ENCODE results near the gene EVX2. TPM values are rescaled to one million over a fixed set of nuclear protein-coding genes. Genes with fewer than 3 reads are reported as not detected.

Gene EVX2
- total RNA-seq, 4 donors from 2014 or later = 0.28 TPM; not detected in 3

DNA sequence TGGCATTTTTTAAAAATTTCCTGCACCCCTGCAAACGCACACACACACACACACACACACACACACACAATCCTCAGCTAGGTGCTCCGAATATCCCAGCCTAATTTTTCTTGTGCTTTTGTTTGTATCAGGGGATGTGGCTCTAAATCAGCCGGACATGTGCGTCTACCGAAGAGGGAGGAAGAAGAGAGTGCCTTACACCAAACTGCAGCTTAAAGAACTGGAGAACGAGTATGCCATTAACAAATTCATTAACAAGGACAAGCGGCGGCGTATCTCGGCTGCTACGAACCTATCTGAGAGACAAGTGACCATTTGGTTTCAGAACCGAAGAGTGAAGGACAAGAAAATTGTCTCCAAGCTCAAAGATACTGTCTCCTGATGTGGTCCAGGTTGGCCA, 10.6 kb upstream of the EVX2 start:
- peaks cover 0 to 21% of the 10 kb centered on the region in 2 donors for H3K4me1 ChIP-seq
- no peak overlapping the region for H3K4me3 ChIP-seq
- peaks cover 65 to 93% of the 10 kb centered on the region in 2 donors for H3K27me3 ChIP-seq
- no peak for TF ChIP-seq CTCF (IDR thresholded peaks at IDR 0.05)
- no peak for TF ChIP-seq POLR2A (IDR thresholded peaks at IDR 0.05)
- no peaks in the 10 kb centered on the region for H3K9me3 ChIP-seq
- intact Hi-C loops (cut with DNase I; ENCODE audit: low total_unique reads) = no loop called here
- no peaks in the 10 kb centered on the region for H3K36me3 ChIP-seq
- H3K27ac ChIP-seq = no peak overlapping the region
- no peak for DNase-seq

DNA sequence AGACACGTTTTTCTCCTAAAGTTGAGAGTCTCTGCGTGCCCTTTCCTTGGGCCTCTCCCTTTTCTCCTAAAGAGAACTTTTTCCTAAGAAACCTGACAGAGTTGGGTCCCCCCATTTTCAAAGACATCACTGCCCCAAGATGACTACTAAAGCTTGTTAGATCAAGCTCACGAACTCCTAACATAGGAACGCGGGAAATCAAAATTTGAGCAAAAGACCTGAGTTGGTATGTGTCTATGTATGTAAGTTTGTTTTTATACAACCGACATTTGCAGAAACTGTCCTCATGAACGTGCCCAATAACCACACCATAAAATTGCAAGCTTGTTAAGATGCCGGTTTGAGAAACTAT, 10.1 kb upstream of the EVX2 start:
- TF ChIP-seq POLR2A (IDR thresholded peaks at IDR 0.05) = no peak
- no peak for TF ChIP-seq CTCF (IDR thresholded peaks at IDR 0.05)
- intact Hi-C loops (cut with DNase I; ENCODE audit: low total_unique reads) = no loop called here
- Histone ChIP-seq H3K27me3 (peaks cover 66 to 93% of the 10 kb centered on the region in 2 donors), H3K4me3 (no peak overlapping the region), H3K27ac (no peak overlapping the region), H3K36me3 (no peaks in the 10 kb centered on the region), H3K9me3 (no peaks in the 10 kb centered on the region), H3K4me1 (peaks cover 0 to 21% of the 10 kb centered on the region in 2 donors)
- no peak for DNase-seq

DNA sequence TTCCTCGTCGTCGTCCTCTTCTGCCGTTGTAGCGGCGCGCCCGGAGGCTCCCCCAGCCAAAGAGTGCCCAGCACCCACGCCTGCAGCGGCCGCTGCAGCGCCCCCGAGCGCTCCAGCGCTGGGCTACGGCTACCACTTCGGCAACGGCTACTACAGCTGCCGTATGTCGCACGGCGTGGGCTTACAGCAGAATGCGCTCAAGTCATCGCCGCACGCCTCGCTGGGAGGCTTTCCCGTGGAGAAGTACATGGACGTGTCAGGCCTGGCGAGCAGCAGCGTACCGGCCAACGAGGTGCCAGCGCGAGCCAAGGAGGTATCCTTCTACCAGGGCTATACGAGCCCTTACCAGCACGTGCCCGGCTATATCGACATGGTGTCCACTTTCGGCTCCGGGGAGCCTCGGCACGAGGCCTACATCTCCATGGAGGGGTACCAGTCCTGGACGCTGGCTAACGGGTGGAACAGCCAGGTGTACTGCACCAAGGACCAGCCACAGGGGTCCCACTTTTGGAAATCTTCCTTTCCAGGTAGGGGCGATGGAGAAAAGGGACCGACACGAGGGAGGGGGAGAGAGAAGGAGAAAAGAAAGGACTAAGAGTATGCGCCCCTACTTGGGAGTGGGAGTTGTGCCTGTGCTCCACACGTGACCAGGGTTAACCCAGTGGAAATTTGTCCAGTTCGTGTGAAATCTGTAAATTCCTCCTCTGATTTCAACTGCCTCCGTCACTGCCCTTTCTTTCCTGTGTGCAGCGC, 9.6 kb upstream of the EVX2 start:
- Histone ChIP-seq H3K36me3 (no peaks in the 10 kb centered on the region), H3K27me3 (peaks cover 67 to 91% of the 10 kb centered on the region in 2 donors), H3K4me1 (peaks cover 0 to 21% of the 10 kb centered on the region in 2 donors), H3K4me3 (peak overlapping the region in 1 of 2 donors; percentile 14), H3K27ac (no peak overlapping the region), H3K9me3 (no peaks in the 10 kb centered on the region)
- intact Hi-C loops (cut with DNase I; ENCODE audit: low total_unique reads) = no loop called here
- no peak for DNase-seq
- TF ChIP-seq POLR2A (IDR thresholded peaks at IDR 0.05) (no peak), CTCF (IDR thresholded peaks at IDR 0.05) (no peak)

DNA sequence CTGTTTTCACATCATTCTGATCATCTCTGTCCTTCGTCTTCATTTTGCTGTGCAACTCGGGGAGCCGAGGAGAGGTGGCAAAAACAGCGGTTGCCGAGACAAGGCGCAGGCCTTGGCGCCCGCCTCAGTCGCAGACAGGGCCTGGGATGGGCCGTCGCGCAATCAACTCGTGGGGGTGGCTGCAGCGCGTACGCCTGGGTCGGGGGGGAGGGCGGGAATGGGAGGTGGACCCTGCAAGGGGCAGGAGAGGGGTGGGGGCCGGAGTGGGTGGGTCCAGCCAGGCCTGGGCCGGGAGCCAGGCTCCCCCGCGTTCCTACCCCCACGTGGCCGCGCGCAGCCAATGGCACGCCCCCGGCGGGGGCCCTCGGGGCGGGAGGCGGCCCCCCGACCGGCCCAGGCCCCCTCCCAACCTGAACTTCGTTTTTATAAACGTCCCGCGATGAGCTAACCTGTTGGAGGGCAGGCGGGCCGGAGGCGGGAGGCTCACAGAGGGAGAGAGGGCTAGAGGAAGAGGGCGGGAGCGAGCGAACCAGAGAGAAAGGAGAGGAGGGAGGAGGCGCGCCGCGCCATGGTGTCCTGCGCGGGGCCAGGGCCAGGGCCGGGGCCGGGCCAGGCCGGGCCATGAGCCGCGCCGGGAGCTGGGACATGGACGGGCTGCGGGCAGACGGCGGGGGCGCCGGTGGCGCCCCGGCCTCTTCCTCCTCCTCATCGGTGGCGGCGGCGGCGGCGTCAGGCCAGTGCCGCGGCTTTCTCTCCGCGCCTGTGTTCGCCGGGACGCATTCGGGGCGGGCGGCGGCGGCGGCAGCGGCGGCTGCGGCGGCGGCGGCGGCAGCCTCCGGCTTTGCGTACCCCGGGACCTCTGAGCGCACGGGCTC, 8.7 kb upstream of the EVX2 start, which contains the start of gene HOXD13:
HOXD13 (plus strand) TSS at position 452 of the 875 bp plus-strand sequence; CDS start at position 622, 170 bp downstream.
- H3K4me1 ChIP-seq = peaks cover 0 to 16% of the 10 kb centered on the region in 2 donors
- DNase-seq = no peak
- TF ChIP-seq POLR2A (IDR thresholded peaks at IDR 0.05) (no peak), CTCF (IDR thresholded peaks at IDR 0.05) (no peak)

More for the DNA sequence above, 8.7 kb upstream of the EVX2 start, which contains the start of gene HOXD13:
- Histone ChIP-seq H3K27ac (no peak within 1 kb of the TSS), H3K4me3 (peak within 1 kb of the TSS in 1 of 2 donors; percentile 14), H3K9me3 (no peaks in the 10 kb centered on the region), H3K27me3 (peaks cover 58 to 90% of the 10 kb centered on the region in 2 donors), H3K36me3 (no peaks in the 10 kb centered on the region)
- intact Hi-C loops (cut with DNase I; ENCODE audit: low total_unique reads) = no loop called here

Measured in uterus (tissue), 4 donors.